Nephron (organoid): ENCODE results near the gene KCNH3.

Source experiments
- H3K27ac Mint-ChIP-seq, 3 experiments: 2 replicates each; pipeline ENCODE4 v1.8.0; 2020; ENCODE audit warnings: mixed read lengths in 3 of 3, mild to moderate bottlenecking in 2 of 3, moderate library complexity in 1 of 3
- H3K27me3 Mint-ChIP-seq: 2 replicates; pipeline ENCODE4 v1.8.0; 2021; ENCODE audit warnings: low read depth, mild to moderate bottlenecking, moderate library complexity, mixed read lengths
- H3K36me3 Mint-ChIP-seq: 2 replicates; pipeline ENCODE4 v1.8.0; 2020; ENCODE audit warnings: low read depth, mixed read lengths
- H3K4me1 Mint-ChIP-seq: 2 replicates; pipeline ENCODE4 v1.8.0; 2020; ENCODE audit warnings: mixed read lengths
- H3K4me3 Mint-ChIP-seq, 3 experiments: 2 replicates each; pipeline ENCODE4 v1.8.0; 2020; ENCODE audit warnings: mild to moderate bottlenecking in 3 of 3, mixed read lengths in 3 of 3, moderate library complexity in 2 of 3
- H3K9me3 Mint-ChIP-seq: 2 replicates; pipeline ENCODE4 v1.8.0; 2020; ENCODE audit warnings: mixed read lengths
- TF ChIP-seq, protein P1 (sequence below), 3 experiments: fragments of 200-600 bp; sonication (generic); IDR thresholded peaks; one replicate each; pipeline ENCODE4 v1.5.0; 2021; ENCODE audit warnings: antibody characterized with exemption in 3 of 3; ENCODE audit not compliant: unreplicated experiment in 3 of 3

The KCNH3 gene

DNA sequence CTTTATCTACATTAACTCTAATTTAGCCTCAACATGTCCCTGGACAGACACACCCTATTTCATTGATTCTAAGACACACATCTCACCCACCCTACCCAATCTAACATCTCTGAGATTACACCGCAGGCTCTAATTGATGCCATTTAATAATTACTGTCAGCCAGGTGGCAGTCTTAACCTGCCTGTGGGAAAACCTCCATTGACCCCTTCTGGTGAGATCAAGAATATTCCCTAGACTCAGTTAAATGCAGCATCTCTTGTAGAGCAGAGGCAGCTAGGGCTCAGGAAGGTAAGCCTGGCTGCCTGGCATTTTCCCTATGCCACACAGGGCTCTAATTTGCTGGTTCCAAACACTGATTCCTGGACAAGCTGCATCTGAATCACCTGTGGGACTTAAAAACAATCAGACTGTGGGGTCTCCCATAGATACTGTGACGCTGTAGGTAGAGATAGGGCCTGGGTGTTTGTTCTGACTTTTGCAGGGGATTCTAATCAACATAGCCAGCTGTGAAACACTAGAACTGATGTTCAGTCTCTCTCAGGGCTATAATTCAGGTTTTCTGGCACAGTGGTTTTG is 14.8 kb downstream of the KCNH3 start:
- Mint-ChIP-seq H3K27me3 (peaks cover 38% of the 10 kb centered on the region), H3K27ac (peak overlapping the region in 2 of 3 experiments; percentile 3 to 34), H3K4me3 (no peak overlapping the region), H3K4me1 (no peaks in the 10 kb centered on the region), H3K9me3 (no peaks in the 10 kb centered on the region), H3K36me3 (peaks cover 4% of the 10 kb centered on the region)
- TF ChIP-seq, protein P1, sequence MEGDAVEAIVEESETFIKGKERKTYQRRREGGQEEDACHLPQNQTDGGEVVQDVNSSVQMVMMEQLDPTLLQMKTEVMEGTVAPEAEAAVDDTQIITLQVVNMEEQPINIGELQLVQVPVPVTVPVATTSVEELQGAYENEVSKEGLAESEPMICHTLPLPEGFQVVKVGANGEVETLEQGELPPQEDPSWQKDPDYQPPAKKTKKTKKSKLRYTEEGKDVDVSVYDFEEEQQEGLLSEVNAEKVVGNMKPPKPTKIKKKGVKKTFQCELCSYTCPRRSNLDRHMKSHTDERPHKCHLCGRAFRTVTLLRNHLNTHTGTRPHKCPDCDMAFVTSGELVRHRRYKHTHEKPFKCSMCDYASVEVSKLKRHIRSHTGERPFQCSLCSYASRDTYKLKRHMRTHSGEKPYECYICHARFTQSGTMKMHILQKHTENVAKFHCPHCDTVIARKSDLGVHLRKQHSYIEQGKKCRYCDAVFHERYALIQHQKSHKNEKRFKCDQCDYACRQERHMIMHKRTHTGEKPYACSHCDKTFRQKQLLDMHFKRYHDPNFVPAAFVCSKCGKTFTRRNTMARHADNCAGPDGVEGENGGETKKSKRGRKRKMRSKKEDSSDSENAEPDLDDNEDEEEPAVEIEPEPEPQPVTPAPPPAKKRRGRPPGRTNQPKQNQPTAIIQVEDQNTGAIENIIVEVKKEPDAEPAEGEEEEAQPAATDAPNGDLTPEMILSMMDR (IDR thresholded peaks at IDR 0.05; ENCODE audit: unreplicated experiment in 3 of 3): peak; percentile 31 to 46 (median 38)

DNA sequence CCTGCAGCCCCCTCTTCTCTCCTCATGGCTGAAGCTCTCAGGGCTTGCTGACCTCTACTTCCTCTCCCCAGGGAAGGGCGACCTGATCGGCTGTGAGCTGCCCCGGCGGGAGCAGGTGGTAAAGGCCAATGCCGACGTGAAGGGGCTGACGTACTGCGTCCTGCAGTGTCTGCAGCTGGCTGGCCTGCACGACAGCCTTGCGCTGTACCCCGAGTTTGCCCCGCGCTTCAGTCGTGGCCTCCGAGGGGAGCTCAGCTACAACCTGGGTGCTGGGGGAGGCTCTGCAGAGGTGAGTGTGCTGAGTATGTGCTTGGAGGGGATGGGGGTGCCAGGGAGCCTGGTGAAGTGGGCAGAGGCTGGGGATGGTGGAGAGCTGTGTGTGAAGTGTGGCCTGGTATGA is 15.4 kb downstream of the KCNH3 start:
- H3K36me3 Mint-ChIP-seq: peaks cover 4% of the 10 kb centered on the region
- H3K4me3 Mint-ChIP-seq: no peak overlapping the region
- H3K4me1 Mint-ChIP-seq: no peaks in the 10 kb centered on the region
- TF ChIP-seq, protein P1 (IDR thresholded peaks at IDR 0.05; ENCODE audit: unreplicated experiment in 3 of 3): no peak
- peaks cover 33% of the 10 kb centered on the region for H3K27me3 Mint-ChIP-seq
- no peaks in the 10 kb centered on the region for H3K9me3 Mint-ChIP-seq
- H3K27ac Mint-ChIP-seq: no peak overlapping the region

DNA sequence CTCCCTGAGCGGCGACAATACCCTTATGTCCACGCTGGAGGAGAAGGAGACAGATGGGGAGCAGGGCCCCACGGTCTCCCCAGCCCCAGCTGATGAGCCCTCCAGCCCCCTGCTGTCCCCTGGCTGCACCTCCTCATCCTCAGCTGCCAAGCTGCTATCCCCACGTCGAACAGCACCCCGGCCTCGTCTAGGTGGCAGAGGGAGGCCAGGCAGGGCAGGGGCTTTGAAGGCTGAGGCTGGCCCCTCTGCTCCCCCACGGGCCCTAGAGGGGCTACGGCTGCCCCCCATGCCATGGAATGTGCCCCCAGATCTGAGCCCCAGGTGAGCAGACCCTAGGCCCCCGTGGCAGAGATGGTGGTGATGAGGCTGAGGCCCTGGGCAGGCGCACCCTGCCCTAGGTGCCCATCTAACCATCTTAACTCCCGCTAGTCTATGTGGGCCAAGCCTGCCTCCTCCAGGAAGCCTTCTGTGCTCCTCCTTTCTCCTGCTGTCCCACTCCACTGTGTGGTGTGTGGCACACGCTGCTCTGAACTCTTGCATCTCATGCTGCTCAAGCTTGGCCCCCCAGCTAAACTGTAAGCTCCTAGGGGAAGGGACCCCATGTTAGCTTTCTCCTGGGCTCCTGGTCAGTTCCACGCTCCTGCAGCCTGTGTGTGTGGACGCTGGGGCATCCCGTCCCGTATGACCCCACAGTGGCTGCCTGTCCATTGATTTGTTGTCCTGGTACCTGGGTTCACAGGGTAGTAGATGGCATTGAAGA is 17.0 kb downstream of the KCNH3 start:
- no peaks in the 10 kb centered on the region for H3K9me3 Mint-ChIP-seq
- H3K27ac Mint-ChIP-seq: no peak overlapping the region
- no peaks in the 10 kb centered on the region for H3K4me1 Mint-ChIP-seq
- TF ChIP-seq, protein P1 (IDR thresholded peaks at IDR 0.05; ENCODE audit: unreplicated experiment in 3 of 3): no peak
- H3K36me3 Mint-ChIP-seq: peaks cover 10% of the 10 kb centered on the region
- H3K4me3 Mint-ChIP-seq: no peak overlapping the region
- peaks cover 23% of the 10 kb centered on the region for H3K27me3 Mint-ChIP-seq

DNA sequence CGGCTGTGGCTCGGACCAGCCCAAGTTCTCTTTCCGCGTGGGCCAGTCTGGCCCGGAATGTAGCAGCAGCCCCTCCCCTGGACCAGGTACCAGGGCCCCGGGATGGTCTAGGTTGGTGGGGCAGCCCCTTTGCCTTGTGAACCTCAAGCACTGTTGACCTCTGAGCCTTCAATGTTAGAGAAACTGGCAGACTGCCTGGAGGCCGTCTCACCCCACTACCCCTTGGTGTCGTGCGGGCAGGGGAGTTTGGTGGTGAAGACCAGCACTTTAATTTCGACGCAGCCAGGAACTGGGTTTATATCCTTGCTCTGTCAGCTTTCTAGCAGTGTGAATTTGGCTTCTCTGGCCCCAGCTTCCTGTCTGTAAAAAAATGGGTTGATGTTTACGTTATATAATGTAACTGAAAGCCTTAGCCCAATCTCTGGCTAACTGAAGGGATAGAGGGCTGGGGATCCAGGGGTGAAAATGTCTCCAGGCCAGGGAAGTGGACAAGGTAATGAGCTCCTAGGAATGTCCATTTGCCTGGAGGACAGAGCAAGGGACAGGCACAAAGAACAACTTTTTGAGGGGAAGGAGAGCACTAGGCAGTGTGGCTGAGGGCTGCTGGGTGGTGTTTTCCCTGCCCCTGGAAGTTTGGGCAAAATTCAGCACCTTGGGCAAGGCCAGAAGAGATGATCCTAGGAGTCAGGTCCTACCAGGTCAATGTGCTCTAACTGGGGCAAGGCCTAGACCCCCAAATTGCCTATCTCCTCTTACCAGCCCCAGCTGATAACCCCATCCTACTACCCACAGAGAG is 17.8 kb downstream of the KCNH3 start:
- Mint-ChIP-seq H3K9me3 (no peaks in the 10 kb centered on the region), H3K4me3 (no peak overlapping the region), H3K27ac (peak overlapping the region in 1 of 3 experiments; percentile 33)

DNA sequence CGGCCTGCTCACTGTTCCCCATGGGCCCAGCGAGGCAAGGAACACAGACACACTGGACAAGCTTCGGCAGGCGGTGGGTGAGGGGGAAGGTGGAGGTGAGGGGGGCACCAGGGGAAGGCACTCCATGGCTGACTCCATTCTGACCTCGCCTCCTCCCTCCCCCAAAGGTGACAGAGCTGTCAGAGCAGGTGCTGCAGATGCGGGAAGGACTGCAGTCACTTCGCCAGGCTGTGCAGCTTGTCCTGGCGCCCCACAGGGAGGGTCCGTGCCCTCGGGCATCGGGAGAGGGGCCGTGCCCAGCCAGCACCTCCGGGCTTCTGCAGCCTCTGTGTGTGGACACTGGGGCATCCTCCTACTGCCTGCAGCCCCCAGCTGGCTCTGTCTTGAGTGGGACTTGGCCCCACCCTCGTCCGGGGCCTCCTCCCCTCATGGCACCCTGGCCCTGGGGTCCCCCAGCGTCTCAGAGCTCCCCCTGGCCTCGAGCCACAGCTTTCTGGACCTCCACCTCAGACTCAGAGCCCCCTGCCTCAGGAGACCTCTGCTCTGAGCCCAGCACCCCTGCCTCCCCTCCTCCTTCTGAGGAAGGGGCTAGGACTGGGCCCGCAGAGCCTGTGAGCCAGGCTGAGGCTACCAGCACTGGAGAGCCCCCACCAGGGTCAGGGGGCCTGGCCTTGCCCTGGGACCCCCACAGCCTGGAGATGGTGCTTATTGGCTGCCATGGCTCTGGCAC is 18.5 kb downstream of the KCNH3 start:
- Mint-ChIP-seq H3K4me1 (no peaks in the 10 kb centered on the region), H3K4me3 (no peak overlapping the region), H3K9me3 (no peaks in the 10 kb centered on the region), H3K27me3 (peaks cover 12% of the 10 kb centered on the region), H3K27ac (no peak overlapping the region), H3K36me3 (peaks cover 20% of the 10 kb centered on the region)
- TF ChIP-seq, protein P1 (IDR thresholded peaks at IDR 0.05; ENCODE audit: unreplicated experiment in 3 of 3): no peak

More for the DNA sequence above, 17.8 kb downstream of the KCNH3 start:
- Mint-ChIP-seq H3K36me3 (peaks cover 13% of the 10 kb centered on the region), H3K27me3 (peaks cover 18% of the 10 kb centered on the region), H3K4me1 (no peaks in the 10 kb centered on the region)
- TF ChIP-seq, protein P1 (IDR thresholded peaks at IDR 0.05; ENCODE audit: unreplicated experiment in 3 of 3): no peak
